IMR-90 (cell line): Measurements from ENCODE around the gene MRPL9. TPM values are rescaled to one million over a fixed set of nuclear protein-coding genes. Genes with fewer than 3 reads are reported as not detected.

Experiments used
- ATAC-seq: fragments of 200-7000 bp; cut with Tn5 transposase; 2 replicates; pipeline ENCODE4 v1.9.1; 2020; ENCODE audit warnings: low read depth, mild to moderate bottlenecking, moderate library complexity
- BruUV-seq: library from RNA; stranded (reverse); fragments of 400-500 nt; replicated peaks from 2 replicates; lab custom pipeline; 2021; lab: Mats Ljungman, UMichigan
- CTCF ChIA-PET: fragments of 300-600 bp; formaldehyde crosslinking; extraction: SDS; loops from one replicate; lab custom pipeline; 2021; ENCODE audit warnings: antibody characterized with exemption; lab: Yijun Ruan, JAX
- POLR2A ChIA-PET: fragments of 300-600 bp; sonication (Branson Sonifier 250); formaldehyde crosslinking; loops from one replicate; lab custom pipeline; 2022; ENCODE audit warnings: antibody characterized with exemption; ENCODE audit not compliant: unreplicated experiment; lab: Charles Lee
- DNase-seq: peaks from one replicate; pipeline ENCODE4 v3.0.0; 2013
- H2AFZ ChIP-seq: replicated peaks from 2 replicates; pipeline ENCODE3; 2013; ENCODE audit warnings: low read length, mild to moderate bottlenecking; ENCODE audit not compliant: poor library complexity
- H2AK5ac ChIP-seq: 2 replicates; pipeline ENCODE4 v1.6.1; 2013; ENCODE audit warnings: low read depth, low read length, inconsistent platforms
- H2AK9ac ChIP-seq: replicated peaks from 2 replicates; pipeline ENCODE3; 2013; ENCODE audit warnings: mild to moderate bottlenecking, low read depth, low read length, moderate library complexity; ENCODE audit not compliant: poor library complexity
- H2BK120ac ChIP-seq: 2 replicates; pipeline ENCODE4 v1.6.1; 2013; ENCODE audit warnings: low read depth, low read length, inconsistent platforms
- H2BK15ac ChIP-seq: 3 replicates; pipeline ENCODE4 v1.6.1; 2013; ENCODE audit warnings: low read depth, low read length, inconsistent platforms
- H2BK20ac ChIP-seq: 2 replicates; pipeline ENCODE4 v1.6.1; 2013; ENCODE audit warnings: low read depth, mild to moderate bottlenecking, inconsistent platforms, low read length, moderate library complexity
- H2BK5ac ChIP-seq: 2 replicates; pipeline ENCODE4 v1.6.1; 2013; ENCODE audit warnings: mild to moderate bottlenecking, low read depth, low read length, inconsistent platforms; ENCODE audit not compliant: poor library complexity, severe bottlenecking
- H3K14ac ChIP-seq: replicated peaks from 2 replicates; pipeline ENCODE4 v1.6.1; 2013; ENCODE audit warnings: low read depth, low read length, inconsistent platforms
- H3K18ac ChIP-seq: 2 replicates; pipeline ENCODE4 v1.6.1; 2013; ENCODE audit warnings: low read depth, low read length, control low read depth
- H3K23ac ChIP-seq: 2 replicates; pipeline ENCODE4 v1.6.1; 2013; ENCODE audit warnings: low read depth, low read length, inconsistent platforms
- H3K27ac ChIP-seq: 2 replicates; pipeline ENCODE4 v1.5.1; 2013; ENCODE audit warnings: mild to moderate bottlenecking, control low read depth, low read length; ENCODE audit not compliant: insufficient read depth
- H3K27me3 ChIP-seq: 2 replicates; pipeline ENCODE4 v1.6.1; 2013; ENCODE audit warnings: low read length; ENCODE audit not compliant: control insufficient read depth, insufficient read depth
- H3K36me3 ChIP-seq: 2 replicates; pipeline ENCODE4 v1.6.1; 2013; ENCODE audit warnings: low read length, mixed read lengths; ENCODE audit not compliant: control insufficient read depth, insufficient read depth
- H3K4ac ChIP-seq: 2 replicates; pipeline ENCODE4 v1.6.1; 2013; ENCODE audit warnings: low read depth, low read length, inconsistent platforms
- H3K4me1 ChIP-seq: 2 replicates; pipeline ENCODE4 v1.6.1; 2013; ENCODE audit warnings: low read length, mixed read lengths; ENCODE audit not compliant: control insufficient read depth, insufficient read depth
- H3K4me2 ChIP-seq: 2 replicates; pipeline ENCODE4 v1.6.1; 2013; ENCODE audit warnings: low read depth, mild to moderate bottlenecking, control low read depth, low read length, moderate library complexity
- H3K4me3 ChIP-seq: 2 replicates; pipeline ENCODE4 v1.5.1; 2013; ENCODE audit warnings: low read depth, mild to moderate bottlenecking, control low read depth, low read length, moderate library complexity; ENCODE audit not compliant: insufficient read depth
- H3K56ac ChIP-seq: 2 replicates; pipeline ENCODE4 v1.6.1; 2013; ENCODE audit warnings: low read length, inconsistent platforms; ENCODE audit not compliant: insufficient read depth; ENCODE audit errors: extremely low read depth
- H3K79me1 ChIP-seq, 2 experiments: 2 replicates each; pipeline ENCODE4 v1.6.1; 2013; ENCODE audit warnings: low read length in 2 of 2, inconsistent platforms in 1 of 2, low read depth in 1 of 2
- H3K9ac ChIP-seq: 2 replicates; pipeline ENCODE4 v1.6.1; 2013; ENCODE audit warnings: low read depth, low read length, control low read depth
- H3K9me1 ChIP-seq: 2 replicates; pipeline ENCODE4 v1.6.1; 2013; ENCODE audit warnings: low read length, inconsistent platforms; ENCODE audit not compliant: insufficient read depth
- H3K9me3 ChIP-seq: 2 replicates; pipeline ENCODE4 v1.6.1; 2013; ENCODE audit warnings: low read length; ENCODE audit not compliant: control insufficient read depth, insufficient read depth
- H4K20me1 ChIP-seq: 2 replicates; pipeline ENCODE4 v1.6.1; 2013; ENCODE audit warnings: low read length, inconsistent platforms; ENCODE audit not compliant: insufficient read depth
- H4K5ac ChIP-seq: 2 replicates; pipeline ENCODE4 v1.6.1; 2013; ENCODE audit warnings: mild to moderate bottlenecking, low read depth, low read length, control low read depth
- H4K8ac ChIP-seq, 2 experiments: 2 replicates each; pipeline ENCODE4 v1.6.1; 2013; ENCODE audit warnings: low read depth in 2 of 2, low read length in 2 of 2, control low read depth in 1 of 2, inconsistent platforms in 1 of 2
- H4K91ac ChIP-seq: 2 replicates; pipeline ENCODE4 v1.6.1; 2013; ENCODE audit warnings: low read depth, low read length, inconsistent platforms; ENCODE audit not compliant: insufficient read depth
- BHLHE40 ChIP-seq: fragments of 150-350 bp; IDR thresholded peaks from 2 replicates; pipeline ENCODE4 v1.6.1; 2016; ENCODE audit warnings: mild to moderate bottlenecking, low read depth, low read length
- CEBPB ChIP-seq: IDR thresholded peaks from 2 replicates; pipeline ENCODE4 v1.6.1; 2012; ENCODE audit warnings: low read depth, low read length, improper control_type of control experiment
- CHD1 ChIP-seq: IDR thresholded peaks from 2 replicates; pipeline ENCODE4 v1.6.1; 2012; ENCODE audit warnings: low read depth, low read length, improper control_type of control experiment
- CTCF ChIP-seq: conservative IDR thresholded peaks from 2 replicates; pipeline ENCODE4 v1.5.1; 2012; ENCODE audit warnings: mild to moderate bottlenecking, low read depth, low read length, improper control_type of control experiment
- FOS ChIP-seq: fragments of 150-350 bp; IDR thresholded peaks from 2 replicates; pipeline ENCODE4 v1.6.1; 2016; ENCODE audit warnings: low read depth, low read length
- MAFK ChIP-seq: IDR thresholded peaks from 2 replicates; pipeline ENCODE4 v1.6.1; 2012; ENCODE audit warnings: low read depth, low read length, improper control_type of control experiment
- MAZ ChIP-seq: IDR thresholded peaks from 2 replicates; pipeline ENCODE4 v1.6.1; 2012; ENCODE audit warnings: low read depth, mild to moderate bottlenecking, low read length, improper control_type of control experiment, moderate library complexity, borderline replicate concordance
- MXI1 ChIP-seq: IDR thresholded peaks from 2 replicates; pipeline ENCODE4 v1.6.1; 2012; ENCODE audit warnings: low read depth, mild to moderate bottlenecking, low read length, moderate library complexity, borderline replicate concordance
- NFE2L2 ChIP-seq: fragments of 150-350 bp; IDR thresholded peaks from 2 replicates; pipeline ENCODE4 v1.6.1; 2016; ENCODE audit warnings: low read depth, mild to moderate bottlenecking, low read length
- POLR2A ChIP-seq: IDR thresholded peaks from 2 replicates; pipeline ENCODE4 v1.6.1; 2012; ENCODE audit warnings: mild to moderate bottlenecking, low read depth, low read length
- RAD21 ChIP-seq: IDR thresholded peaks from 2 replicates; pipeline ENCODE4 v1.6.1; 2012; ENCODE audit warnings: low read length, improper control_type of control experiment
- RCOR1 ChIP-seq: IDR thresholded peaks from 2 replicates; pipeline ENCODE4 v1.6.1; 2012; ENCODE audit warnings: mild to moderate bottlenecking, low read length, improper control_type of control experiment; ENCODE audit not compliant: insufficient replicate concordance
- RFX5 ChIP-seq: IDR thresholded peaks from 2 replicates; pipeline ENCODE4 v1.8.0; 2012; ENCODE audit warnings: low read depth, mild to moderate bottlenecking, low read length, moderate library complexity
- SMC3 ChIP-seq: fragments of 150-350 bp; IDR thresholded peaks from 2 replicates; pipeline ENCODE4 v1.6.1; 2016; ENCODE audit warnings: low read depth, mild to moderate bottlenecking, antibody characterized with exemption, low read length, moderate library complexity
- WGBS, 2 experiments: methylation state at CpG; one replicate each; pipeline versions ENCODE4 v1.1.5 to v1.1.7; 2013; ENCODE audit warnings: missing lambda C conversion rate in 2 of 2; ENCODE audit not compliant: insufficient read length in 1 of 2; ENCODE audit errors: extremely low coverage in 2 of 2; 5-methylcytosine and 5-hydroxymethylcytosine counted together
- dilution Hi-C: fragments of 300-500 bp; cut with HindIII; formaldehyde crosslinking; loops from one replicate; pipeline ENCODE4 v1.14.3; 2018; ENCODE audit warnings: low sequenced_read_pairs; ENCODE audit not compliant: unreplicated experiment
- in situ Hi-C: fragments of 300-500 bp; cut with MboI; formaldehyde crosslinking; loops from 3 replicates; pipeline ENCODE4 v1.14.3; 2019; ENCODE audit warnings: low sequenced_read_pairs, inconsistent platforms, mixed read lengths
- intact Hi-C: fragments of 100-400 bp; cut with micrococcal nuclease; formaldehyde crosslinking; loops from 2 replicates; pipeline ENCODE4 v1.10.0; 2022
- polyA plus RNA-seq, 3 experiments: library from polyadenylated mRNA; depleted of rRNA; stranded (reverse); fragments of >200 nt; gene quantifications; 2 replicates each; pipeline ENCODE4 v1.2.3, GENCODE V29; 2012; ENCODE audit warnings: low replicate concordance in 1 of 3
- total RNA-seq: library from RNA; depleted of rRNA; stranded (reverse); fragments of >200 nt; gene quantifications from 2 replicates; pipeline ENCODE4 v1.2.3, GENCODE V29; 2012
- TF ChIP-seq, protein P1 (sequence below): fragments of 150-350 bp; IDR thresholded peaks from 2 replicates; pipeline ENCODE4 v1.6.1; 2017; ENCODE audit warnings: mild to moderate bottlenecking, antibody characterized with exemption, low read length, low read depth
- TF ChIP-seq, protein P2 (sequence below): fragments of 150-350 bp; IDR thresholded peaks from 2 replicates; pipeline ENCODE4 v1.6.1; 2016; ENCODE audit warnings: low read depth, mild to moderate bottlenecking, low read length, moderate library complexity, borderline replicate concordance

Gene MRPL9
- total and polyA plus RNA-seq, 2 of the 4 experiments (the other 2 are of a cell fraction), result 65.4 to 87.5 TPM

GRCh38 chr1:151798571-151798970 lies 35.3 kb upstream of the MRPL9 start:
- BruUV-seq, result no TSS peak
- Histone ChIP-seq H3K9me1 (no peaks in the 10 kb centered on the region), H3K23ac (no peak overlapping the region), H2BK20ac (no peak overlapping the region), H4K91ac (no peak overlapping the region), H3K4ac (no peak overlapping the region), H2BK5ac (no peak overlapping the region), H3K9ac (no peak overlapping the region), H3K4me3 (no peak overlapping the region), H3K14ac (no peak overlapping the region), H2BK15ac (no peak overlapping the region), H4K8ac (no peak overlapping the region), H3K56ac (no peak overlapping the region), H2AK5ac (no peak overlapping the region), H2AFZ (no peak overlapping the region), H3K36me3 (no peaks in the 10 kb centered on the region), H3K9me3 (no peaks in the 10 kb centered on the region), H3K4me2 (no peak overlapping the region), H4K20me1 (no peaks in the 10 kb centered on the region), H4K5ac (no peak overlapping the region), H3K4me1 (no peaks in the 10 kb centered on the region), H3K79me1 (no peaks in the 10 kb centered on the region), H3K27me3 (peaks cover 65% of the 10 kb centered on the region), H2BK120ac (no peak overlapping the region), H3K27ac (no peak overlapping the region), H2AK9ac (no peak overlapping the region), H3K18ac (no peak overlapping the region)
- ATAC-seq (no peak), DNase-seq (no peak)
- dilution Hi-C loops, result loop anchor here (25.0 kb wide), 1 partner anchor 89 kb away; no protein-coding TSS in a partner anchor
- in situ Hi-C loops, result no loop called here
- POLR2A ChIA-PET, result no interaction called here
- intact Hi-C loops, result no loop called here
- CTCF ChIA-PET, result no interaction called here
- WGBS, 2 experiments, result no CpG with 5 or more reads among the region's 5 CpGs
- no peak for TF ChIP-seq NFE2L2
- TF ChIP-seq MXI1, result no peak
- TF ChIP-seq, protein P1, sequence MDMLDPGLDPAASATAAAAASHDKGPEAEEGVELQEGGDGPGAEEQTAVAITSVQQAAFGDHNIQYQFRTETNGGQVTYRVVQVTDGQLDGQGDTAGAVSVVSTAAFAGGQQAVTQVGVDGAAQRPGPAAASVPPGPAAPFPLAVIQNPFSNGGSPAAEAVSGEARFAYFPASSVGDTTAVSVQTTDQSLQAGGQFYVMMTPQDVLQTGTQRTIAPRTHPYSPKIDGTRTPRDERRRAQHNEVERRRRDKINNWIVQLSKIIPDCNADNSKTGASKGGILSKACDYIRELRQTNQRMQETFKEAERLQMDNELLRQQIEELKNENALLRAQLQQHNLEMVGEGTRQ, result no peak
- no peak for TF ChIP-seq MAZ
- TF ChIP-seq RFX5, result no peak
- no peak for TF ChIP-seq SMC3
- TF ChIP-seq MAFK, result no peak
- no peak for TF ChIP-seq RCOR1
- no peak for TF ChIP-seq CEBPB
- TF ChIP-seq CTCF, result no peak
- no peak for TF ChIP-seq FOS
- TF ChIP-seq, protein P2, sequence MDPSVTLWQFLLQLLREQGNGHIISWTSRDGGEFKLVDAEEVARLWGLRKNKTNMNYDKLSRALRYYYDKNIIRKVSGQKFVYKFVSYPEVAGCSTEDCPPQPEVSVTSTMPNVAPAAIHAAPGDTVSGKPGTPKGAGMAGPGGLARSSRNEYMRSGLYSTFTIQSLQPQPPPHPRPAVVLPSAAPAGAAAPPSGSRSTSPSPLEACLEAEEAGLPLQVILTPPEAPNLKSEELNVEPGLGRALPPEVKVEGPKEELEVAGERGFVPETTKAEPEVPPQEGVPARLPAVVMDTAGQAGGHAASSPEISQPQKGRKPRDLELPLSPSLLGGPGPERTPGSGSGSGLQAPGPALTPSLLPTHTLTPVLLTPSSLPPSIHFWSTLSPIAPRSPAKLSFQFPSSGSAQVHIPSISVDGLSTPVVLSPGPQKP, result no peak
- TF ChIP-seq BHLHE40, result no peak
- TF ChIP-seq CHD1, result no peak
- no peak for TF ChIP-seq POLR2A
- no peak for TF ChIP-seq RAD21
